ENCODE measurements around the gene MBNL2. TPM values are rescaled to one million over a fixed set of nuclear protein-coding genes. Genes with fewer than 3 reads are reported as not detected.
"Not testable (repeated sequence)": the region's sequence is repeated elsewhere in the genome, so short reads cannot be mapped to it uniquely, and the experiment has no call there.

The MBNL2 gene
- total RNA-seq, 4 donors from 2014 or later, result 113 to 129 (median 118) TPM

GRCh38 chr13:97198753-97199152, 23.4 kb upstream of the MBNL2 start:
- no peaks in the 10 kb centered on the region for H3K27me3 ChIP-seq
- H3K4me1 ChIP-seq, result no peaks in the 10 kb centered on the region
- 95 to 100% methylated on average over 2 of the region's 2 CpGs for WGBS, 2 donors (ENCODE audit: low coverage in 1 of 2)
- ATAC-seq, result no peak
- H3K27ac ChIP-seq, result no peak overlapping the region
- H3K4me3 ChIP-seq, result no peak overlapping the region
- no peaks in the 10 kb centered on the region for H3K9me3 ChIP-seq
- no peak for TF ChIP-seq EP300 (IDR thresholded peaks at IDR 0.05)
- no peaks in the 10 kb centered on the region for H3K36me3 ChIP-seq

GRCh38 chr13:97199451-97199850, 22.7 kb upstream of the MBNL2 start:
- Histone ChIP-seq H3K27ac (no peak overlapping the region), H3K36me3 (no peaks in the 10 kb centered on the region), H3K4me3 (no peak overlapping the region), H3K27me3 (no peaks in the 10 kb centered on the region), H3K9me3 (no peaks in the 10 kb centered on the region), H3K4me1 (no peaks in the 10 kb centered on the region)
- no peak for TF ChIP-seq EP300 (IDR thresholded peaks at IDR 0.05)
- no peak for TF ChIP-seq POLR2A (IDR thresholded peaks at IDR 0.05)
- no peak for TF ChIP-seq POLR2AphosphoS5 (IDR thresholded peaks at IDR 0.05)
- no peak for TF ChIP-seq CTCF (IDR thresholded peaks at IDR 0.05)
- 88 to 100% methylated on average over 2 to 3 of the region's 3 CpGs for WGBS, 2 donors (ENCODE audit: low coverage in 1 of 2)
- no peak for ATAC-seq

DNA sequence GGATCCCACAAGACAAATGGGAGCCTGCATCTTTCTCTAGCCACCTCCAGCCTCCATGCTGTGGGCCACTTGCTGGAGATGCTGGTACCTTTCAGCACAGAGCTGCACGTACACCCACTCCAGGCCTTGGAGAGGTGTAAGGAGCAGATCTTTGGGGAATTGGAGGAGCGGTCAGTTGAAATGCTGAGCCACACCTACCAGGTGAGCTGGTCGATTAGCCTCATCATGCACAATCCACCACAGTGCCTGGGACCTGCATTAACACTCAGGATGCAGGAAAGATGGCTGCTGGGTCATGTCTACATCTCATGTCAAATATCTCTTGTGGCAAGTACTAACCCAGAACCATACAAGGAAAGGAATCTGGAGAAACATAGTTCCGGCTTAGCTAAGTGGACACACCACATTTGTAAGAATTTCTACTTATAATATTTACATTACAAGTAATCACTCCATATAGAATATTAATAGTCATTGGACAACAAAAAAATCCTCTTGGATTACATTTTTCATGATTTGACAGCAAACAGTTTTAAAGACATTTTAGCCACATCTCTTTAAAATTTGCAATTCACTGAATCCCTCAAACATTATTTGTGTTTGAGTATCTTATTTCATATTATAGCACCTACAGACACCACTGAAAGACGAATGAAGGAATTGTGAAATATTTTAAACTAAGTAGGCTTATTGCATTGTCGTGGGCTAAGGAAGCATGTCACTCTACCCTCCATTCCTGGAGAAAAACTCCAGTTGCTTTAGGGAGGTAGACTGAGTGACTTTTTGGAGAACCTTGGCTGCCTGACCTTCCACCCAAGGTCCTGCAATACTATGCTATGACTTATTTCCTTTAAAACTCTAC, 21.8 kb upstream of the MBNL2 start:
- no peak overlapping the region for H3K27ac ChIP-seq
- H3K4me3 ChIP-seq, result no peak overlapping the region
- H3K4me1 ChIP-seq, result no peaks in the 10 kb centered on the region
- no peaks in the 10 kb centered on the region for H3K36me3 ChIP-seq
- no peaks in the 10 kb centered on the region for H3K27me3 ChIP-seq
- no peak for TF ChIP-seq CTCF (IDR thresholded peaks at IDR 0.05)
- no peak for TF ChIP-seq EP300 (IDR thresholded peaks at IDR 0.05)
- TF ChIP-seq POLR2A (IDR thresholded peaks at IDR 0.05), result no peak
- no peak for TF ChIP-seq POLR2AphosphoS5 (IDR thresholded peaks at IDR 0.05)
- no peaks in the 10 kb centered on the region for H3K9me3 ChIP-seq
- no peak for ATAC-seq
- 65 to 100% methylated on average over 1 to 4 of the region's 6 CpGs for WGBS, 2 donors (ENCODE audit: low coverage in 1 of 2)

DNA sequence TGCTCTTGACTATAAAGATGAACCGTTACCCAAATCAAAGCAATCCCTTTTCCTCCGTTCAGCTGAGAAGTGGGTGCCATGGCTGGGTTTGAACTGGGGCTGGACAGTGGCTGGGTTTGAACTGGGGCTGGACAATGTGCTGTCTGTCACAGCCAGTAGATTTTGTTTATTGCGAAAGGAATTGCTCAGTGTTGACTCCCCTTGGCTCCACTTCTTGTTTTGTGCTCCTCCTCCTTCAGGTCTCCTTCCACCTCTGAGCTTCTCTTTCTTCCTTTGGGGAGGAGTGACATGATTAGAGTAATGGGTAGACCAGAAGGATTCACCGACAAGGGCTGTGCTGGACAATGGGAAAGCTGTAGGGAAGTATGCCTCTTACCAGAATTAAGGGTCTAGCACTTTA, 19.4 kb upstream of the MBNL2 start:
- H3K9me3 ChIP-seq, result no peaks in the 10 kb centered on the region
- H3K27ac ChIP-seq, result no peak overlapping the region
- H3K36me3 ChIP-seq, result no peaks in the 10 kb centered on the region
- WGBS, 2 donors (ENCODE audit: low coverage in 1 of 2), result 90 to 92% methylated on average over 4 of the region's 4 CpGs
- TF ChIP-seq POLR2A (IDR thresholded peaks at IDR 0.05), result no peak
- TF ChIP-seq POLR2AphosphoS5 (IDR thresholded peaks at IDR 0.05), result no peak
- TF ChIP-seq CTCF (IDR thresholded peaks at IDR 0.05), result no peak
- TF ChIP-seq EP300 (IDR thresholded peaks at IDR 0.05), result no peak
- H3K4me3 ChIP-seq, result no peak overlapping the region
- ATAC-seq, result no peak
- no peaks in the 10 kb centered on the region for H3K27me3 ChIP-seq
- H3K4me1 ChIP-seq, result no peaks in the 10 kb centered on the region

DNA sequence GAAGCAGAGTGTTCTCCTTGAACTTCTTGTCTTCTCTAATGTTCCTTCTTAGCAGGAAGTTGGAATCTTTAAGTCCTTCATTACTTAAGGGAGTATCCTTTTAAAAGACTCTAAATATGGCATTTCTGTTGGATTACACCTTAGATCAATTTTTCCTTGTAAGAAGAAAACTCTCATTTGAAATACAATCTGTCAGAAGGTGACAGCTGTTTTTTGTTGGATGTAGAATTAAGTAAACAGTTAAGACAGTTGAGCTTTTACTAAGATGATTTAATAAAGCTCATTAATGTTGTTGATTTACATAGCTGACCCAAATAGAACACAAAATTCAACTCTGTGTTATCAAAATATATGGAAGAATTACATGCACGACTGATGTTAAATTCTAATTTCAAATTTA, 16.7 kb upstream of the MBNL2 start:
- TF ChIP-seq EP300 (IDR thresholded peaks at IDR 0.05), result no peak
- TF ChIP-seq POLR2AphosphoS5 (IDR thresholded peaks at IDR 0.05), result no peak
- Histone ChIP-seq H3K4me3 (no peak overlapping the region), H3K27ac (no peak overlapping the region), H3K9me3 (no peaks in the 10 kb centered on the region), H3K27me3 (no peaks in the 10 kb centered on the region), H3K4me1 (no peaks in the 10 kb centered on the region), H3K36me3 (no peaks in the 10 kb centered on the region)
- ATAC-seq, result no peak
- 25 to 27% methylated on average over 1 of the region's 1 CpG for WGBS, 2 donors (ENCODE audit: low coverage in 1 of 2)

DNA sequence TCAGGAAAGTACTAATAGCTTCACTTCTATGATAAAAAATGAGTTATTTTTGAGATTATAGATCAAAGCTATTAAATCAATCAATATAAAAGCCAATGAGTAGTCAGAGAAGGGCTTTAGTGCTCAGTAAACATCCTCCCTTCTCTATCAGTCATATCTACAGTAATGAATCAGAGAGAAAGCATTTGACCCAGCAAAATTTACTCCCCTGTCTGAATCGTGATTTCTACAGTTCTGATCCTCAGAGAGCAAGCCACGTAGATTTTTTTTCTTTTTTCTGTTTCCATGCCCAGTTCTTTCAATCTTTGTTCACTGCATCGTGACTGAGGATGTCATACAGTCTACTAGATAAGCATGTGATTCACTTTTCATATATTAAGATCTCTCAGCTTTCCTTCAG, 16.2 kb upstream of the MBNL2 start:
- H3K27ac ChIP-seq, result no peak overlapping the region
- TF ChIP-seq POLR2AphosphoS5 (IDR thresholded peaks at IDR 0.05) (no peak), CTCF (IDR thresholded peaks at IDR 0.05) (no peak), POLR2A (IDR thresholded peaks at IDR 0.05) (no peak), EP300 (IDR thresholded peaks at IDR 0.05) (no peak)
- 13 to 31% methylated on average over 3 of the region's 3 CpGs for WGBS, 2 donors (ENCODE audit: low coverage in 1 of 2)
- no peaks in the 10 kb centered on the region for H3K9me3 ChIP-seq
- no peak for ATAC-seq
- H3K4me3 ChIP-seq, result no peak overlapping the region
- H3K27me3 ChIP-seq, result no peaks in the 10 kb centered on the region
- peaks cover 0 to 2% (median 0%) of the 10 kb centered on the region in 3 donors for H3K4me1 ChIP-seq
- no peaks in the 10 kb centered on the region for H3K36me3 ChIP-seq

DNA sequence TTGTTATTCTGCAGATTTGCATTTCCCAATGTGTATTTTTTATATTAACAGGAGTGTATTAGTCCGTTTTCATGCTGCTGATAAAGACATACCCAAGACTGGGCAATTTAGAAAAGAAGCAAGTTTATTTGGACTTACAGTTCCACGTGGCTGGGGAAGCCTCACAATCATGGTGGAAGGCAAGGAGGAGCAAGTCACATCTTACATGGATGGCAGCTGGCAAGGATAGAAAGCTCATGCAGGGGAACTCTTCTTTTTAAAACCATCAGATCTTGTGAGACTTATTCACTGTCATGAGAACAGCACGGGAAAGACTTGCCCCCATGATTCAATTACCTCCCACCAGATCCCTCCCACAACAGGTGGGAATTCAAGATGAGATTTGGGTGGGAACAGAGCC, 14.9 kb upstream of the MBNL2 start:
- not testable (repeated sequence) for H3K4me3 ChIP-seq, H3K9me3 ChIP-seq, H3K27ac ChIP-seq, H3K27me3 ChIP-seq, ATAC-seq, H3K36me3 ChIP-seq
- H3K4me1 ChIP-seq, result peaks cover 0 to 13% (median 0%) of the 10 kb centered on the region in 3 donors
- WGBS, 2 donors (ENCODE audit: low coverage in 1 of 2), result 74 to 94% methylated on average over 2 to 3 of the region's 3 CpGs
